Ectodermal cell (in vitro differentiated cells): ENCODE results near the gene WWP2.
"Not testable (repeated sequence)": the region's sequence is repeated elsewhere in the genome, so short reads cannot be mapped to it uniquely, and the experiment has no call there.

Experiments used
- H3K27ac ChIP-seq: 2 replicates; pipeline ENCODE4 v1.7.0; 2013; ENCODE audit warnings: mild to moderate bottlenecking, low read depth, low read length; ENCODE audit not compliant: insufficient read depth, poor library complexity, severe bottlenecking
- H3K27me3 ChIP-seq: 2 replicates; pipeline ENCODE4 v1.7.0; 2013; ENCODE audit warnings: mild to moderate bottlenecking, low read length; ENCODE audit not compliant: insufficient read depth, control insufficient read depth, poor library complexity, severe bottlenecking
- H3K36me3 ChIP-seq: one replicate; pipeline ENCODE4 v1.7.0; 2013; ENCODE audit warnings: low read length; ENCODE audit not compliant: control insufficient read depth, insufficient read depth
- H3K4me1 ChIP-seq: one replicate; pipeline ENCODE4 v1.7.0; 2013; ENCODE audit warnings: low read length; ENCODE audit not compliant: control insufficient read depth, insufficient read depth
- H3K4me3 ChIP-seq: 2 replicates; pipeline ENCODE4 v1.7.0; 2013; ENCODE audit warnings: low read depth, low read length, control low read depth; ENCODE audit not compliant: insufficient read depth
- H3K9me3 ChIP-seq: 2 replicates; pipeline ENCODE4 v1.7.0; 2013; ENCODE audit warnings: mild to moderate bottlenecking, low read length, moderate library complexity; ENCODE audit not compliant: control insufficient read depth
- WGBS, 2 experiments: methylation state at CpG; one replicate each; pipeline ENCODE4 v1.1.7; 2013; ENCODE audit warnings: missing lambda C conversion rate in 2 of 2; 5-methylcytosine and 5-hydroxymethylcytosine counted together

Gene WWP2

GRCh38 chr16:69972120-69972519 is 210.0 kb downstream of the WWP2 start:
- not testable (repeated sequence) for H3K4me3 ChIP-seq, H3K9me3 ChIP-seq, H3K36me3 ChIP-seq, H3K27ac ChIP-seq, H3K4me1 ChIP-seq, H3K27me3 ChIP-seq
- WGBS, 2 experiments: 100% methylated on average over 1 of the region's 7 CpGs

GRCh38 chr16:69972935-69973334 is 210.8 kb downstream of the WWP2 start:
- H3K27ac ChIP-seq, H3K9me3 ChIP-seq, H3K4me3 ChIP-seq, H3K27me3 ChIP-seq, H3K4me1 ChIP-seq, H3K36me3 ChIP-seq: not testable (repeated sequence)
- WGBS, 2 experiments: 88 to 90% methylated on average over 1 to 2 of the region's 8 CpGs

DNA sequence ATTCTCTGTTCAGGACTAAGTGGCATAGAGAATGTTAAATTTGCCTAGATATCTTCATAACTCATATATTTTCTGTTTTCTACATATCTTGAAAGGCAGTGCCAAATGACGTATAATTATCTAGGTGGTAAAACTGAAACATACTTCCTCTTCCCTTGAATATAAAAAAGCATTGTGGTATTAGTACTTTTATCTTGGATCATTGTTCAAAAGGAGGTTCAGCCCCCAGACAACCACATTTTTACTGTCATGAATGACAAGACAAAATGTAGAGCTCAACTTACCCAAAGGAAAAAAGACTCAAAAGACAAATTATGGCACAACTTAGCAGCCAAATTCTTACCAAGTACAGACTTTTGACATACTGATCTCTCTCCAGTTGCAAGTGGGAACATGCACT is 223.1 kb downstream of the WWP2 start:
- not testable (repeated sequence) for H3K4me1 ChIP-seq, H3K36me3 ChIP-seq, H3K27ac ChIP-seq, H3K4me3 ChIP-seq, H3K9me3 ChIP-seq, H3K27me3 ChIP-seq
- no CpG with 5 or more reads among the region's 1 CpG for WGBS, 2 experiments
